Measurements from ENCODE around the gene SMG5. TPM values are rescaled to one million over a fixed set of nuclear protein-coding genes. Genes with fewer than 3 reads are reported as not detected.

SMG5 gene, protein sequence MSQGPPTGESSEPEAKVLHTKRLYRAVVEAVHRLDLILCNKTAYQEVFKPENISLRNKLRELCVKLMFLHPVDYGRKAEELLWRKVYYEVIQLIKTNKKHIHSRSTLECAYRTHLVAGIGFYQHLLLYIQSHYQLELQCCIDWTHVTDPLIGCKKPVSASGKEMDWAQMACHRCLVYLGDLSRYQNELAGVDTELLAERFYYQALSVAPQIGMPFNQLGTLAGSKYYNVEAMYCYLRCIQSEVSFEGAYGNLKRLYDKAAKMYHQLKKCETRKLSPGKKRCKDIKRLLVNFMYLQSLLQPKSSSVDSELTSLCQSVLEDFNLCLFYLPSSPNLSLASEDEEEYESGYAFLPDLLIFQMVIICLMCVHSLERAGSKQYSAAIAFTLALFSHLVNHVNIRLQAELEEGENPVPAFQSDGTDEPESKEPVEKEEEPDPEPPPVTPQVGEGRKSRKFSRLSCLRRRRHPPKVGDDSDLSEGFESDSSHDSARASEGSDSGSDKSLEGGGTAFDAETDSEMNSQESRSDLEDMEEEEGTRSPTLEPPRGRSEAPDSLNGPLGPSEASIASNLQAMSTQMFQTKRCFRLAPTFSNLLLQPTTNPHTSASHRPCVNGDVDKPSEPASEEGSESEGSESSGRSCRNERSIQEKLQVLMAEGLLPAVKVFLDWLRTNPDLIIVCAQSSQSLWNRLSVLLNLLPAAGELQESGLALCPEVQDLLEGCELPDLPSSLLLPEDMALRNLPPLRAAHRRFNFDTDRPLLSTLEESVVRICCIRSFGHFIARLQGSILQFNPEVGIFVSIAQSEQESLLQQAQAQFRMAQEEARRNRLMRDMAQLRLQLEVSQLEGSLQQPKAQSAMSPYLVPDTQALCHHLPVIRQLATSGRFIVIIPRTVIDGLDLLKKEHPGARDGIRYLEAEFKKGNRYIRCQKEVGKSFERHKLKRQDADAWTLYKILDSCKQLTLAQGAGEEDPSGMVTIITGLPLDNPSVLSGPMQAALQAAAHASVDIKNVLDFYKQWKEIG
- total RNA-seq: 35.9 and 40.1 TPM in 2 replicates

DNA sequence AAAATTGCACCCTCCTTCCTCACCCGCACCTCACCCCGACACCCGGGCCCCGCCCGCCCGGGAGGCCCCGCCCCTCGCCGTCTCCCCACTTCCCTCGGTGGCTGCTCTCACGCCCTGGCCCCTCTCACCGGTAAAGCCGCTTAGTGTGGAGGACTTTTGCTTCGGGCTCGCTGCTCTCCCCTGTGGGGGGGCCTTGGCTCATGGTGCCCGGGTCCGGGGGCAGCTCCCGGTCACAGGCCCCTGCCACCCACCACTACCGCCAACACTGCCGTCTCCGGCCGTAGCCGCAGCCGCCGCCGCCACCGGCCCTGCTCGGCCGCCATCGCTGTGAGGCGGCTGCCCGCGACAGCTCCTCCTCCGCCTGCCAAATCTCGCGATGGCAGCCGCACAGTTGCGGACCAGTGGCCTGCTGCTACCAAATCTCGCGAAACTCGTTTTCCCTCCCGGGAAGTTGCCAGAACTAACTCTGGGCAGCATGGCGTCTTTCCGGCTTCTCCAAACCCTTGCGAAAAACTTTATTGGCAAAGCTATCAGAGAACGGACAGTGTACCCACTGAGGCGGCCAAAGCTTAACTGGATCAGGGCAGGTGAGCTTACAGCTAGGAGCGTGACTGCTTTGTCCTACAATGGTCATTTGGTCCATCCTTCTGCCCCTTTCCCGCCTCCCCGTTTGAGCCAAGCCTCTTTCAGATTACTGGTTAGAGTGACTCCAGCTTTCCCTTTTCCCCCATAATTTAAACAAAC, at the start of gene SMG5:
SMG5 (minus strand) TSS at position 347 of the 744 bp plus-strand sequence; CDS start at position 202, 145 bp downstream.

DNA sequence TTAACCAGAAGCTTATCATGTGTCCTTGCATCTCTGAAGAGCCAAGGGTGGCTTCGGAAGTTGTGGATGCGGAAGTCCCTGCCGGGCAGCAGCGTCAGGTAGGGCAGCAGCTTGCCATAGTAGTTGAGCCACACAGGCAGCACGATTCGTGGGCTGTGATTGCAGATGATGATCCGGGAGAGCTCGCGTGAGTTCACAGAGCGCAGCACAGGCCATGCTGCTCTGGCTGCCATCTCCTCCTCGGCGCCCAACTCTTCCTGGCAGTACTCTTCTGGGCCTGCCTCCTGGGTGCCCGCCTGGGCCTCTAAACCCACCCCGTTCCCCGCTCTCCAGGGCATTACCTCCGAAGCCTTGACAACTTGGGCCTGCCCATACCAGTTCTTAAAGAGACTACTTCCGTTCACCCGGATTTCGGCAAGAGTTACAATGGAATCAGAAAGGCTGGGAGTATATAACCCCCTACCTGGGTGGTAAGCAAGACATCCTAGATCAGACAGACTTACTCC, 16.3 kb upstream of the SMG5 start, which contains the start of gene VHLL:
VHLL (minus strand) TSS at position 456 of the 506 bp plus-strand sequence; CDS start at position 338, 118 bp downstream.

DNA sequence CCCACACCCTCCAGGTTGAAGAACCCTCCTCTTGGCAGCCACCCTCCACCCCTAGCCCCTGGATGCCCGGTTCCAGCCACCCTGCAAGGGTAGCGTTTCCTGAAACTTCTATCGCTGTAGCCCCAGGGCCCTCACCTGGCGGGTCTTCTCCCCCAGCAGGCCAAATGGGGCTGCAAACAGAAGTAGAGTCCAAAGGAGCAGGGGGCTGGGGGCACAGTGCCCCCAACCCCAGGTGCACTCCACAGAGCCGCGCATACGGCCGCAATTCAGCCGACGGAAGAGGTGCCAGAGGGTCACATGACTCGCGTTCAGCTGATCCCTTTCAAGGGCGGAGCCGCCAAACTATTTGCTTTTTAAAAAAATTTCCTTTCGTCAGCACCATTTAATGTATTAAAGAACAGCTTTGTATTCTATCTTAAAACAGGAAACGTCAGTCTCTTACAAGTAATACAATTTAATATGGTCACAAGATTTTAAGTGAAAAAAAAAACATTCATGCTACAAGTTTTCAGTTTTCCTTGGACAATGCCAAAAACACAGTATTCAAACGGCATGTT, 12.8 kb upstream of the SMG5 start, which contains the start of gene GLMP:
GLMP (minus strand) TSS at position 289 of the 557 bp plus-strand sequence; CDS start at position 255, 34 bp downstream.

DNA sequence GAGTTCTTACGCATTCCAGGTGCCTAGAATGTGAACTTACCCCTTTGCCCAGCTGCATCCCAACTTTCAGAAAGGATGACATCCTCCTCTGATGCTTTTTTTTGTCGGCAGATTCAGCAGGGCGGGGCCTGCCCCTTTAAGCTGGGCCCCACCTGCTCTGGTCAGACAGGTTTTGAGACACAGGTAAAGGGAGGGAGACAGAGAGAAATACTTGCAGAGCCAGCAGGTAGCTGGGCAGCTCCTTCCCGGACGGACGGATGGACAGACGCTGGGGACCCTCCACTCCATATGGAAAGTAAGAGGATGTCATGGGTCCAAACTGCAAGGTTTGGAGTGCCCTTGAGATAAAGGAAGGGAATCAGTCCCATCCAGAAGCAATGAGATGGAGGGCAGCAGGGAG, 1.5 kb upstream of the SMG5 start, which contains the start of gene TMEM79:
TMEM79 (plus strand) TSS at position 214 of the 400 bp plus-strand sequence. CDS start 902 bp downstream, outside the sequence.

DNA sequence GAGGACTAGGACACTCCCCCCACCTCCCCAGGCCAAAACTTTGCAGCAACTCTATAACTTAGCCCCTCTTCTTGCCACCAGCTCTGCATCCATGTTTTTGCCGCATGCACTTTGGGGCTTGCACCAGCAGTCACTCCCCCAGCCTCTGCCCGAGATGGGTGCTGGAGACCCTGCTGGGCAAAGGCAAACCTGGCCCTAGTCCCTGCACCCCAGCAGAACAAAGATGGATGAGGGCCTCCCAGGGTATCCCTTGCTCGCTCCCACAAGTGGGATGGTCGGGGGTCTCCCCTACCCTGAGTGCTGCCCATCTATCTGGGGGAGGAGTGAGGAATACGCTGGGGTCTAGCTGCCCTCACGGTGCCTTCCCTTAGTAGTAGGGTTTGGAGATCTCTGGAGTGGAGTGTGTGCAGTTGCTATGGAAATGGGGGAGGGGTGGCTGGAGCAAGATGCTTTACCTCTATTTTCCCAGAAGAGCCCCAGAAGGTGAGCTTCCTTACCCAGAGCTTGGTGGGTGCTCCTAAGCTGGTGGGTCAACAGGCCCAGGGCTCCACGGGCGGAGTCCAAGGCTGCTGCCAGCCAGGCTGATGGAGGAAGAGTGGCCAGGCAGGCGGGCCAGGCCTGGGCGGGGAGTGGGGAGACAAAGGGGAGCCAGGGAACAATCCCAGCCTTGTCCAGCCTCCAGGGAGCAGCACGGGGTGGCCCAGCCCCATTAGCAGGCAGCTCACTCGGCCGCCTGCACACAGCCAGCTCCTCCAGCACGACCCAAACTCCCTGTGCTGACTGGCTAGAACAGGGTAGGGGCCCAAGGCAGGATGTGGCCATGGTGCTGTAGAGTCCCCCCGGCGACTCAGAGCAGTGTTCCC, 34.9 kb downstream of the SMG5 start, which contains the start of gene PAQR6:
PAQR6 (minus strand) TSS at position 597 of the 863 bp plus-strand sequence. CDS start 1,325 bp downstream, outside the sequence.

DNA sequence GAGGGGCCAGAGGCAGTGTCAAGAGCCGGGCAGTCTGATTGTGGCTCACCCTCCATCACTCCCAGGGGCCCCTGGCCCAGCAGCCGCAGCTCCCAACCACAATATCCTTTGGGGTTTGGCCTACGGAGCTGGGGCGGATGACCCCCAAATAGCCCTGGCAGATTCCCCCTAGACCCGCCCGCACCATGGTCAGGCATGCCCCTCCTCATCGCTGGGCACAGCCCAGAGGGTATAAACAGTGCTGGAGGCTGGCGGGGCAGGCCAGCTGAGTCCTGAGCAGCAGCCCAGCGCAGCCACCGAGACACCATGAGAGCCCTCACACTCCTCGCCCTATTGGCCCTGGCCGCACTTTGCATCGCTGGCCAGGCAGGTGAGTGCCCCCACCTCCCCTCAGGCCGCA, 40.7 kb downstream of the SMG5 start, which contains the start of gene BGLAP:
BGLAP (plus strand) TSS at position 259 of the 400 bp plus-strand sequence; CDS start at position 307, 48 bp downstream.

DNA sequence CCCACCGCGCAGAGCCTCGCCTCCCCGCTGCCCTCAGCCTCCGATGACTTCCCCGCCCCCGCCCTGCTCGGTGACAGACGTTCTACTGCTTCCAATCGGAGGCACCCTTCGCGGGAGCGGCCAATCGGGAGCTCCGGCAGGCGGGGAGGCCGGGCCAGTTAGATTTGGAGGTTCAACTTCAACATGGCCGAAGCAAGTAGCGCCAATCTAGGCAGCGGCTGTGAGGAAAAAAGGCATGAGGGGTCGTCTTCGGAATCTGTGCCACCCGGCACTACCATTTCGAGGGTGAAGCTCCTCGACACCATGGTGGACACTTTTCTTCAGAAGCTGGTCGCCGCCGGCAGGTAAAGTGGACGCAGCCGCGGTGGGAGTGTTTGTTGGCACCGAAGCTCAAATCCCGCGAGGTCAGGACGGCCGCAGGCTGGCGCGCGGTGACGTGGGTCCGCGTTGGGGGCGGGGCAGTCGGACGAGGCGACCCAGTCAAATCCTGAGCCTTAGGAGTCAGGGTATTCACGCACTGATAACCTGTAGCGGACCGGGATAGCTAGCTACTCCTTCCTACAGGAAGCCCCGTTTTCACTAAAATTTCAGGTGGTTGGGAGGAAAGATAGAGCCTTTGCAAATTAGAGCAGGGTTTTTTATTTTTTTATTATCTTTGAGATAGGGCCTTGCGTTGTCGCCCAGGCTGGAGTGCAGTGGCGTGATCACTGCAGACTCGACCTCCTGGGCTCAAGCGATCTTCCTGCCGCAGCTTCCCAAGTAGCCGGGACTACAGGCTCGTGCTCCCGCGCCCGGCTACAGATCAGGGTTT, 69.6 kb downstream of the SMG5 start, which contains the start of gene PMF1:
PMF1 (plus strand) TSS at position 175 of the 811 bp plus-strand sequence; CDS start at position 184, 9 bp downstream.

Other genes starting within 250 kb of the SMG5 start
- gene UBQLN4, start 229.0 kb downstream of the SMG5 start, total RNA-seq: 21.0 and 24.3 TPM in 2 replicates
- 118 and 130 TPM in 2 replicates for gene LAMTOR2, start 228.0 kb downstream of the SMG5 start, total RNA-seq
- 66.7 and 81.8 TPM in 2 replicates for gene RAB25, start 221.7 kb downstream of the SMG5 start, total RNA-seq
- gene MEX3A, start 200.4 kb downstream of the SMG5 start, total RNA-seq: 1.8 and 2.0 TPM in 2 replicates
- gene LMNA, start 168.1 kb downstream of the SMG5 start, total RNA-seq: 735 and 836 TPM in 2 replicates
- gene SEMA4A, start 129.2 kb downstream of the SMG5 start, total RNA-seq: 6.6 and 12.3 TPM in 2 replicates
- 8.6 and 11.0 TPM in 2 replicates for gene SLC25A44, start 88.7 kb downstream of the SMG5 start, total RNA-seq
- 67.9 and 81.5 TPM in 2 replicates for gene PMF1, start 69.8 kb downstream of the SMG5 start, total RNA-seq
- not detected in 2 replicates for gene BGLAP, start 40.6 kb downstream of the SMG5 start, total RNA-seq
- 0.30 and 2.4 TPM in 2 replicates for gene PAQR6, start 34.8 kb downstream of the SMG5 start, total RNA-seq
- 7.6 and 9.1 TPM in 2 replicates for gene TMEM79, start 1.5 kb upstream of the SMG5 start, total RNA-seq
- 39.4 and 40.7 TPM in 2 replicates for gene GLMP, start 12.9 kb upstream of the SMG5 start, total RNA-seq
- gene VHLL, start 16.5 kb upstream of the SMG5 start, total RNA-seq: not detected in 2 replicates
- 392 and 473 TPM in 2 replicates for gene CCT3, start 55.5 kb upstream of the SMG5 start, total RNA-seq
- 0.86 TPM in 1 of 2 replicates, not detected in the other for gene TSACC, start 55.7 kb upstream of the SMG5 start, total RNA-seq
- gene RHBG, start 86.4 kb upstream of the SMG5 start, total RNA-seq: not detected in 2 replicates
- 18.4 and 19.6 TPM in 2 replicates for gene MEF2D, start 217.9 kb upstream of the SMG5 start, total RNA-seq